ENCODE data around the gene NOL9. TPM values are rescaled to one million over a fixed set of nuclear protein-coding genes. Genes with fewer than 3 reads are reported as not detected.

Gene NOL9
- total and polyA plus RNA-seq, 2 donors (not counting 3 experiments of a cell fraction or from before 2014, with no cell fraction given), result 14.1 to 42.9 TPM

- H3K27ac ChIP-seq (ENCODE audit: insufficient read depth, low read depth, low read length), result no peak overlapping the region
- no peaks in the 10 kb centered on the region for H3K4me1 ChIP-seq (ENCODE audit: control insufficient read depth, extremely low read depth, insufficient read depth, low read length)
- intact Hi-C loops (cut with micrococcal nuclease) (no loop called here), dilution Hi-C loops (cut with MboI; ENCODE audit: extremely low pct_ligation_motif_present, low sequenced_read_pairs) (no loop called here)
- H3K36me3 ChIP-seq (ENCODE audit: control insufficient read depth in 2 of 2, extremely low read depth in 1 of 2, insufficient read depth in 2 of 2, low read length in 2 of 2), result peaks cover 2 to 10% of the 10 kb centered on the region in 2 experiments
- CTCF ChIA-PET, result interaction anchor here (6.3 kb wide), 1 partner anchor 16 kb away, joined by 37 read pairs; no protein-coding TSS in a partner anchor
- no peaks in the 10 kb centered on the region for H3K27me3 ChIP-seq (ENCODE audit: control insufficient read depth in 2 of 2, insufficient read depth in 2 of 2, low read length in 2 of 2)
- no peaks in the 10 kb centered on the region for H4K20me1 ChIP-seq (replicated peaks; ENCODE audit: control insufficient read depth, extremely low read depth, insufficient read depth, low read length)
- no peaks in the 10 kb centered on the region for H3K9me3 ChIP-seq (replicated peaks; ENCODE audit: control insufficient read depth, insufficient read depth, low read length)
- H3K9me1 ChIP-seq (replicated peaks; ENCODE audit: control insufficient read depth, extremely low read depth, insufficient read depth, low read length), result no peaks in the 10 kb centered on the region
- BruUV-seq (replicated peaks), result no TSS peak
- no peak overlapping the region for H3K4me2 ChIP-seq (ENCODE audit: insufficient read depth, low read length)
- no peak overlapping the region for H2AFZ ChIP-seq (ENCODE audit: low read depth, low read length)
- POLR2A ChIA-PET, result no interaction called here
- TF ChIP-seq POLR2AphosphoS5 (IDR thresholded peaks at IDR 0.05; ENCODE audit: insufficient read depth, low read depth, low read length), result no peak
- no peak for TF ChIP-seq JUN (IDR thresholded peaks at IDR 0.05; ENCODE audit: borderline replicate concordance, insufficient read depth, insufficient read length, low read depth)
- TF ChIP-seq MYC (IDR thresholded peaks at IDR 0.05; ENCODE audit: low read depth, low read length), result no peak
- no peak for TF ChIP-seq CTCF (IDR thresholded peaks at IDR 0.05; ENCODE audit: extremely low read depth in 1 of 2, insufficient read depth in 1 of 2, low read depth in 1 of 2, low read length in 2 of 2)
- TF ChIP-seq MAX (IDR thresholded peaks at IDR 0.05; ENCODE audit: insufficient read depth, insufficient read length), result no peak
- TF ChIP-seq FOS (IDR thresholded peaks at IDR 0.05; ENCODE audit: borderline replicate concordance, insufficient read depth, low read length), result no peak
- no peak overlapping the region for H3K9ac ChIP-seq (replicated peaks; ENCODE audit: extremely low read depth, insufficient read depth, low read length)
- DNase-seq (ENCODE audit: low read depth, low spot score) (no peak), FAIRE-seq (no peak)
- H3K4me3 ChIP-seq (replicated peaks in 1 of 3; ENCODE audit: insufficient read depth in 1 of 3, low read depth in 1 of 3, low read length in 3 of 3), result no peak overlapping the region
- H3K79me2 ChIP-seq (ENCODE audit: control insufficient read depth, insufficient read depth, low read length), result peaks cover 8% of the 10 kb centered on the region
Observed at GRCh38 chr1:6538956-6539355, 15.4 kb downstream of the NOL9 start.

Data from endothelial cell of umbilical vein (primary cell).